NT2/D1 (cell line): ENCODE data around the gene RAPSN.

ENCODE experiments used
- SUZ12 ChIP-seq: IDR thresholded peaks from 2 replicates; pipeline ENCODE4 v1.6.1; 2011; ENCODE audit not compliant: insufficient read length, insufficient read depth; ENCODE audit errors: extremely low read depth
- YY1 ChIP-seq: IDR thresholded peaks from 2 replicates; pipeline ENCODE4 v1.6.1; 2011; ENCODE audit not compliant: insufficient read length, insufficient read depth
- ZNF274 ChIP-seq: IDR thresholded peaks from 2 replicates; pipeline ENCODE4 v1.6.1; 2011; ENCODE audit warnings: mild to moderate bottlenecking, low read depth, low read length

- TF ChIP-seq YY1: no peak
- no peak for TF ChIP-seq SUZ12
- no peak for TF ChIP-seq ZNF274
Observed at GRCh38 chr11:47449541-47449940, 605 bp upstream of the RAPSN start.
